ENCODE results near the gene AMH. TPM values are rescaled to one million over a fixed set of nuclear protein-coding genes. Genes with fewer than 3 reads are reported as not detected.

The AMH gene
- total and polyA plus RNA-seq, 2 of the 13 experiments (the other 11 are each of a cell fraction or from before 2014, with no cell fraction given), result 0.03 to 0.18 TPM

GRCh38 chr19:2294687-2295335 is 45.7 kb downstream of the AMH start (continued):
- TF ChIP-seq ZNF138 (CRISPR knock-in tag; IDR thresholded peaks at IDR 0.05; ENCODE audit: low read depth) (no peak), NFIB (CRISPR knock-in tag; IDR thresholded peaks at IDR 0.05; ENCODE audit: borderline replicate concordance) (no peak), TCF7L2 (IDR thresholded peaks at IDR 0.05; ENCODE audit: low read depth, low read length) (no peak), ZNF740 (CRISPR knock-in tag; IDR thresholded peaks at IDR 0.05) (no peak), ZNF597 (CRISPR knock-in tag; IDR thresholded peaks at IDR 0.05) (no peak), ZNF362 (CRISPR knock-in tag; IDR thresholded peaks at IDR 0.05; ENCODE audit: borderline replicate concordance) (no peak)

- BruUV-seq (replicated peaks), result no TSS peak
- in situ Hi-C loops (cut with HindIII; ENCODE audit: extremely low pct_ligation_motif_present, low pct_unique_long_range_greater_than_20kb), result no loop called here
- no peaks in the 10 kb centered on the region for H3K9me3 ChIP-seq (ENCODE audit: low read length)
These were observed 47.0 kb downstream of the AMH start for GRCh38 chr19:2296141-2296540.

More at GRCh38 chr19:2296141-2296540, 47.0 kb downstream of the AMH start:
- no peaks in the 10 kb centered on the region for H4K20me1 ChIP-seq (ENCODE audit: insufficient read depth, low read length)
- H3K27me3 ChIP-seq (ENCODE audit: control insufficient read depth in 1 of 2, insufficient read depth in 2 of 2, low read length in 2 of 2), result peaks cover 19 to 69% of the 10 kb centered on the region in 2 experiments
- no peaks in the 10 kb centered on the region for H3K79me2 ChIP-seq (ENCODE audit: insufficient read depth, low read length)
- intact Hi-C loops (cut with micrococcal nuclease; ENCODE audit: unreplicated experiment), result no loop called here
- H3K4me2 ChIP-seq (ENCODE audit: low read depth, low read length), result no peak overlapping the region
- DNase-seq (ENCODE audit: low spot score) (no peak), FAIRE-seq (no peak), ATAC-seq (no peak)
- H3K27ac ChIP-seq (ENCODE audit: extremely low read length, insufficient read depth, low read length), result no peak overlapping the region
- no peak overlapping the region for H3K4me3 ChIP-seq (replicated peaks in 1 of 3; ENCODE audit: insufficient read depth in 1 of 3, low read depth in 2 of 3, low read length in 3 of 3)
- CTCF ChIA-PET (ENCODE audit: low intra/inter-chr PET ratio, low total read pairs), result no interaction called here
- POLR2A ChIA-PET, result no interaction called here
- H3K36me3 ChIP-seq (replicated peaks in 1 of 2; ENCODE audit: control insufficient read depth in 1 of 2, insufficient read depth in 2 of 2, low read length in 2 of 2), result no peaks in the 10 kb centered on the region
- H3K4me1 ChIP-seq (ENCODE audit: insufficient read depth, low read length), result peaks cover 9% of the 10 kb centered on the region
- no peak overlapping the region for H3K9ac ChIP-seq (ENCODE audit: insufficient read depth, low read depth, low read length)
- no peak overlapping the region for H2AFZ ChIP-seq (ENCODE audit: low read length)
- TF ChIP-seq HNF4G (IDR thresholded peaks at IDR 0.05; ENCODE audit: borderline replicate concordance, low read depth, low read length), result no peak
- TF ChIP-seq HNF4G (CRISPR knock-in tag; IDR thresholded peaks at IDR 0.05; ENCODE audit: borderline replicate concordance, low read depth), result no peak
- TF ChIP-seq AHR (CRISPR knock-in tag; IDR thresholded peaks at IDR 0.05), result no peak
- TF ChIP-seq ZSCAN31 (CRISPR knock-in tag; IDR thresholded peaks at IDR 0.05; ENCODE audit: low read depth), result no peak
- TF ChIP-seq CEBPG (CRISPR knock-in tag; IDR thresholded peaks at IDR 0.05), result no peak
- TF ChIP-seq ZNF619 (CRISPR knock-in tag; IDR thresholded peaks at IDR 0.05), result no peak
- TF ChIP-seq ZNF30 (CRISPR knock-in tag; IDR thresholded peaks at IDR 0.05), result no peak
- TF ChIP-seq ZNF512 (CRISPR knock-in tag; IDR thresholded peaks at IDR 0.05), result no peak
- TF ChIP-seq POLR2AphosphoS5 (IDR thresholded peaks at IDR 0.05; ENCODE audit: low read depth, low read length), result no peak
- no peak for TF ChIP-seq ZNF790 (CRISPR knock-in tag; IDR thresholded peaks at IDR 0.05; ENCODE audit: borderline replicate concordance)
- no peak for TF ChIP-seq ZNF75D (CRISPR knock-in tag; IDR thresholded peaks at IDR 0.05; ENCODE audit: borderline replicate concordance)
- no peak for TF ChIP-seq ZSCAN21 (CRISPR knock-in tag; IDR thresholded peaks at IDR 0.05; ENCODE audit: borderline replicate concordance)
- TF ChIP-seq SALL1 (CRISPR knock-in tag; IDR thresholded peaks at IDR 0.05), result no peak
- TF ChIP-seq KDM2A (CRISPR knock-in tag; IDR thresholded peaks at IDR 0.05; ENCODE audit: borderline replicate concordance, low read depth), result no peak
- WGBS (ENCODE audit: low lambda C conversion rate), result 58% methylated on average over 9 of the region's 16 CpGs

Data from HepG2 (cell line).